Measurements from ENCODE around the gene FXYD3.
"Not testable (repeated sequence)": the region's sequence is repeated elsewhere in the genome, so short reads cannot be mapped to it uniquely, and the experiment has no call there.

FXYD3 gene

DNA sequence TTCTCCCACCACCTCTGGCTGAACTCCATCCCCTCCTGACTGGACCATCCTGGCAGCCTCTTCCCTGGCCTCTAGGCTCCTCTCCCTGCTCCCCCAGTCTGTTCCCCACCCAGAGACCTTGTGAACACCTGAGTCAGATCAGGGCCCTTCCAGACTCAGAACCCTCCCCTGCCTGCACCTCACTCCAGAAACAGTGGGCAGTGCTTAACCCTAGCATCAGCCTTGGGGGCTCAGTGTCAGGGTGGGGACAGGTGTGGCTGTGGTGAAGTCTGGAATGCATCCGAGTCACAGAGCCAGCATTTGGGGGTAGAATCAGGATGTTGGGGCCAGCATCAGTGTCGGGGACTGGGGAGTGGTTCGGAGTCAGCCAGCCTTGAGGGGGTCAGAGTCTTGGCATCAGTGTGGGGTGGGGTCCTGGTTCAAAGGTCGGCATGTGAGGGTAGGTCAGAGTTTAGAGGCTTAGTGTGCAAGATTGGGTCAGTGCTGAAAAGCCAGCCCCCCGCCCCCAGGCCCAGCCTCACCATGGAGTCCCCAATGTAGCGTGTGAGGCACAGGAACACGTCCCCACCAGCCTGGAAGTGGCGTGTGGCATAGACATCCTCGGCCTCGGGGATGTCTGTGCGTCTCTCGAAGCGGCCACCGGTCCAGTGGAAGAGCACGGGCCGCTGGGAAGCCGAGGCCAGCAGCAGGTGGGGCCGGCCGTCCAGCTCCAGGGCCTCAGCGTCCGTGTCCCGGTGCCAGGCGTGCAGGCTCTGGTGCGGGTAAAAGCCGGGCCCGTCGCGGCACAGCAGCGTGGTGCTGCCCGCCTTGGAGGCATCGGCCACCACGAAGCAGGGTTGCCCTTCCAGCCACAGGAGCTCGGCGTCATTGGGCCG is 10.4 kb downstream of the FXYD3 start:
- DNase-seq: no peak

DNA sequence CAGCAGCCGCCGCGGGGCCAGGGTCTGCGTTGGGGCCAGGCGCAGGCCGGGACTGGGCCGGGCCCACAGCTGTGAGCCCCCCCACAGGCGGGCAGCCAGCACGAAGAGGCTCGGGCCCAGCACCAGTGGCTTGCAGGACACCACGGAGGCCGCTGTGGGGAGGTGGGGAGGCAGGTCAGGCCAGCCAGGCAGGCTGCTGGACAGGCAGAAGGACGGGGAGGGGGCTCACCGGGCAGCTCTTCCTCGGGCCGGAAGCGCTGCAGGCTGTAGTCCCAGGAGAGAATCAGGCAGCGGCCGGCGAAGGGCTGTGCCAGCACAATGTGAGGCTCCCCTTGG is 11.0 kb downstream of the FXYD3 start:
- no peak for DNase-seq

DNA sequence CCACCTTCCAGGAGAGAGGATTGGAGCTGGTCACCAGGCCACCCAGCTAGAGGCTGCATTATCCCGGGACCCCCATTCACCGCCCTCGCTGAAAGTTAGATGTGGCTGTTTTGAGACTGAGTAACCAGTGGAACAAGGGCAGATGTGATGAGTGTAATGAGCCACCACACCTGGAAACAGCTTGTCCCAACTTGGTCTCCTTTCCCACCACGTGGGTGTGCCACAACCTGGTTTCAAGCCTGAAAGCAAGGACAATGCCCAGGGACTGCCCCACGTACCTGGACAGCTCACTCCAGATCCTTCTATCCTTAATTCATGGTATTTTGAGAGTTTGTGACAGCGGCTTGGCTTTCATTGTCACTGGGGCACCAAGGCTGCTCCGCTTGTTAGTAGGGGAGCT is 12.2 kb downstream of the FXYD3 start:
- no peak for DNase-seq

DNA sequence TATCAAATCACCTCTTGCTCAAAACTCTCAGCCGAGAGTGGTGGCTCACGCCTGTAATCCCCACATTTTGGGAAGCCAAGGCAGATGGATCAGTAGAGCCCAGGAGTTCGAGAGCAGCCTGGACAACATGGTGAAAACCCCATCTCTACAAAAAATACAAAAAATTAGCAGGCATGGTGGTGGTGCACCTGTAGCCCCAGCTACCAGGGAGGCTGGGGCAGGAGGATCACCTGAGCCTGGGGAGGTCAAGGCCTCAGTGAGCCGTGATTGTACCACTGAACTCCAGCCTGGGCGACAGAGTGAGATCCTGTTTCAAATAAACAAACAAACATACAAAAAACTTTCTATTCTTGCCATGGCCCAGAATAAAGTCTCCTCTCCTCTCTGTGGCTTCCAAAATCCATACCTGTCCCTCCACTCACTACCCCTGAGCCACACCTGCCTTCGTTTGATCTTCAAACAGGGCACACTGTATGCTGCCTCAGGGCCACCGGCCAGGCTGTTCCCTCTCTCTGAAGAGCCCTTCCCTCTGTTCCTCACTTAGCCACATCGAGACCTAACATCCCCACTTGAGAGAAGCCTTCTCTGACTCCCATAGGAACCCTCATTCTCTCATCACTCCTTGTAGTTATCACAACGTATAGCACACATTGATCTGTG is 12.9 kb downstream of the FXYD3 start:
- DNase-seq: no peak

DNA sequence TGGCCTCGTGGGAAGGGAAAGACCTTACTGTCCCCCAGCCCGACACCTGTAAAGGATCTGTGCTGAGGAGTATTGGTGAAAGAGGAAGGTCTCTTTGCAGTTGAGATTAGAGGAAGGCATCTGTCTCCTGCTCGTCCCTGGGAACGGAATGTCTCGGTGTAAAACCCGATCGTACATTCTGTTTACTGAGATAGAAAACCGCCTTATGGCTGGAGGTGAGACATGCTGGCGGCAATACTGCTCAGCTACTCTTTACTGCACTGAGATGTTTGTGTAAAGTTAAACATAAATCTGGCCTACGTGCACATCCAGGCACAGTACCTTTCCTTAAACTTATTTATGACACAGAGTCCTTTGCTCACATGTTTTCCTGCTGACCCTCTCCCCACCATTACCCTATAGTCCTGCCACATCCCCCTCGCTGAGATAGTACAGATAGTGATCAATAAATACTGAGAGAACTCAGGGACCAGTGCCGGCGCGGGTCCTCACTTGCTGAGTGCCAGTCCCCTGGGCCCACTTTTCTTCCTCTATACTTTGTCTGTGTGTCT is 14.2 kb downstream of the FXYD3 start:
- not testable (repeated sequence) for DNase-seq

DNA sequence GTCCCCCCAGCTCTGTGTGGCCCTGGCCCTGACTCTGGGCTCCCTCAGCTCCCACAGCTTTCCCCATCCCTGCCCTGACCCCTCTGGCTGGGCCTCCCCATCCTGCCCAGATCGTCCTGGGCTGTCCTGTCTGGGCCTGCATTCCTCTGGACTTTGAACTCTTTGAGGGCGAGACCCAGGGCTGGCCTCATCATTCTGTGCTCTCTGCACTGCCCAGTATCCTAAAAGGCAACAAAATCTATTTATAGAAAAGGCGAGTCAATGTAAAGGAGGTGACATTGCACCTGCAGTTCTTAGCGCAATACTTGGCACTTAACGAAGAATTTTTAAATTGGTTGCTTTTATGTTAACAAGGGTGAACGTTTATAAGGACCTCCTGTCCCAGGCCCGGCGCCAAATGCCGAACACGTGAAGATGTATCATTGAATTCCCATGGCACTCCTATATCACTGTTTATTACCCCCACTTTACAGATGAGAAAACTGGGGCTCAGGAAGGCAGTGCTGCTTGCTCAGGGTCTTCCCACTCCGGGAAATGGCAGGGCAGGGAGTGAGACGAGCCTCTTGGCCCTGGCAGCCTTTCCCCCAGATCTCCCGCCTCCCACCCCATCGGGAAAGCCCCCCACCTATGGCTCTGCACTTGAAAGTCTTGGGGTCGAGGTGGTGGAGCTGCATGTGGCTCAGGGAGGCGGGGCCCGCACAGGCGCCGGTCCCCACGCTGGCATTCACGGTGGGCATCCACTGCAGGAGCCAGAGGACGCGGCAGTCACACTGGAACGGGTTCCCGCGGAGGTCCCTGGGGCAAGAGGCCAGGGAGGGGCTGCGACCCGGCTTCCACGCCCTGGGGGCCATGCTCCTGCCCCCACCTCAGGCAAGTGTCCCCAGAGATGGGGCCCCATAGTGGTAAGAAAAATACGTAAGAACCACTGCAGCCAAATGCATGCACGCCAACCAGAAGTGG is 15.4 kb downstream of the FXYD3 start:
- DNase-seq: no peak

DNA sequence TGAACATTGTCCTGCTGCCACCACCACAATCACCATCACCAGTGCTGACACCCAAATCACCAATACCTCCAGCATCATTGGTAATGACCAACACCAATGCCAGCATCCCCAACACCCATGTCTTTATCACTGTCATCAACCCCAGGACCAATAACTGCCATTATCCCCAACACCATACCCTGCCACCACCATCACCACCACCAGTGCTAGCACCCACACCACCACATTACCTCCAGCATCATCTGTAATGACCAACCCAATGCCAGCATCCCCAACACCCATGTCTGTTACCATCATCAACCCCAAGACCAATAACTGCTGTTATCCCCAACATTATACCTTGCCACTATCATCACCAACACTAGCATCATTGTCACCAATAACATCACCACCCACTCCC is 16.6 kb downstream of the FXYD3 start:
- no peak for DNase-seq

DNA sequence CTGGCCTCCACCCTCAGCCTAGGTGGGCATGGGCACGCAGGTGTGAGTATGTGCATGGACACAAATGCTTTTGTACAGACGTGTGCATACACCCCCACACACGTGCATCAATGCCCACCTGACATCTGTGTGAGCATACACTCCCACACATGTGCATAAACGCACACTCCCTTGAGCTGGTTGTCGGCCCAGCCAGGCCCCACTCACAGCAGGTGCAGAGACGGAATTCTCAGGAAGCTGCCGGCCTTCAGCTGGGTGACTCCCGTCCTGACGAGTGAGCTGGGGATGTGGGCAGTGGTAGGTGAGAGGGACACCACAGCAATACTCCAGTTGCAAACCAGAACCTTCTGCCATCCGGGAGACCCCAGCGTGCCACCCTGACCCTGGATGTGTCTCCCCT is 18.2 kb downstream of the FXYD3 start:
- DNase-seq: no peak

DNA sequence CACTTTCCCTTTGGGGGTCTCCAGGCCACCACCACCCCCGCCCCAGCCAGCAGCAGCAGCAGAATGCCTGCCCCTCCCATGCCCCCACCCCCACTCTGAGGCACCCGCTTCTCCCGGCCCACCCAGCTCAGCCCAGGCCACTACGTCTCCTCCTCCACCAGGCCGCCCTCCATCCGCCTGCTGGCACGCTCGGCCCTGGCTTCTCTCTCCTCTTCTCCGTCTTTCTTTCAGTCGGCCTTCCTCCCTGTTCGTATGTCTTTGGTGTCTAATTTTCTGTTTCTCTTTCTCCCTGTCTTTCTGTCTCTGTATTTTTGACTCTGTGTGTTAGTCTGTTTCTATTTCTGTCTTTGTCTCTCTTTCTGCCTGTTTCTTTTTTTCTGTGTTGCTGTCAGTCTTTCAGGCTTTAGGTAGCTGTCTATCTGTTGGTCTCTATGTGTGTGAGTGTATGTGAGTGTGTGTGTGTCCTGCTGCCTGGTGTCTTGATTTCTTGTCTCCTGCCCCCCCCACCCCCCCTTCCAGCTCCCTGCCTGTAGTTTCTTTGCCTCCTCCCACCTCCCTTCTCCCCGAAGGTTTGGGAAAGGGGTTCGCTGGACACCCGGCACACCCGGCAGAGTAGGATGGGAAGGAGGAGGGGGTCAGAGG is 19.1 kb downstream of the FXYD3 start, which contains the start of gene LGI4:
Gene LGI4 (minus strand): TSS at position 459 of the 642 bp plus-strand sequence. CDS start 379 bp downstream, at position 80.
- no peak for DNase-seq

DNA sequence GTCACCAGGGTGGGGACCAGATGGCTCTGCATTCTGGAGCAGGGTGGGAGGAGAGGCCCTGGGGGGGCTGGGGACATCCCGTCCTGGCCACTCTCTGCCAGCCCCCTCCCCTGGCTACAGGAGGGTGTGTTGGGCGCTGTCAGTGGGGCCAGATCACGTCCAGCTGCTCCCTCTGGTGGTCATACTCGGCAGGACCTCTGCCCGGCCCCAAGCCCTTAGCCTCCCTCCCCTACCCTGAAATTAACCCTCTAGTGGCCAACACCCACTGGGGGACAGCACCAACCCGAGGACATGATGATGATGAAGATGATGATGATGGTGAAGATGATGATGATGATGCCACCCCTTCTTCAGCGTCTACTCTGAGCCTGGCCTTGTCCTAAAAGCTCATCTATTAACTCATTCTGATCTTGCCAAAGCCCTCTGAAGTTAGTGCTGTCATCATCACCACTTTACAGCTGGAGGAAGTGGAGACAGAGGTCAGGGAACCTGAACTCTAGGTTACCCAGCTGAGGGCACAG is 19.8 kb downstream of the FXYD3 start:
- DNase-seq: peak; percentile 62 to 70

DNA sequence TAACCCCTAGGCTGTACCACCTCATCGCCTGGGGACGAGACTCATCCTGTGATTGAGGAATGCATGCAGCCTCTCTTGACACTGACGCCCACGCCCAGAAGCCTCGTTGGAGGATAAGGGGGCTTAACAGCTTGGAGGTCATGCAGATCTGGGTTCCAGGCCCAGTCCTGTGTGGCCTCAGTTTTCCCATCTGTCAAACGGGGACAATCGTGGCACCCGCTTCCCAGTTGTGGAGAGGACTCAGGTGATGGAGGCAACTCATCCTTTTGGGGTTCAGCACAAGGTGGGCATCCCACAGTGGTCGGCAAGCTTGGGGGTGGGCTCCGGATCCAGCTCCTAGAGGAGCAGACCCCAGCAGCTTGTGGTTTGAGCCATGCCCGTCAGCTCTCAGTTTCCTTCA is 20.6 kb downstream of the FXYD3 start:
- no peak for DNase-seq

DNA sequence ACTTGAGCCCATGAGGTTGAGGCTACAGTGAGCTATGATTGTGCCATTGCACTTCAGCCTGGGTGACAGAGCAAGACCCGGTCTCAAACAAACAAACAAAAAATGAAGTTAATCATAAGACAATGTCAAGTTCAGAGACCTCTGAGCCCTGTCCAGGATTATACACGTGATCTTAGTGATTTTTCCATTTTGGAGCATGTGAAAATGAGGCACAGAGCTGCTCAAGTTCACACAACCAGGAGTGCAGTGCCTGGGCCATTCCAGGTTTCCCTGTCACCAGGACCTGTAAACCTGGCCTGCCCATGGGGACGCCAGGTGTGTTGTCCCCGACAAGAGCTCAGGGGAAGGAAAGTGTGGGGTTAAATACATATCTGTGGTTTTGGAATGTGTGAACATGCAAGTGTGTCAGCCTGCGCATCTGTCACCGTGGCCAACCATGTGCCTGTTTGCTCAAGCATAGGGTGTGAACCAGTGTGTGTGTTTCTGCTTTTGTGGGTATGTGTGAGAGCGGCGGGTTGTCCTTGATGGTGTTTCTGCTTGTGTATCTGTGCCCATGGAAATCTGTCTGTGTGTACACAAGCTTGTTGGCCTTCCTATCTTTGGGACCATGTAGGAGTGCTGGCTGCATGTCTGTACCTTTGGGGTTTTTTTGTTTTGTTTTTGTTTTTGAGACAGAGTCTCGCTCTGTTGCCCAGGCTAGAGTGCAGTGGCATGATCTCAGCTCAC is 21.5 kb downstream of the FXYD3 start:
- no peak for DNase-seq

DNA sequence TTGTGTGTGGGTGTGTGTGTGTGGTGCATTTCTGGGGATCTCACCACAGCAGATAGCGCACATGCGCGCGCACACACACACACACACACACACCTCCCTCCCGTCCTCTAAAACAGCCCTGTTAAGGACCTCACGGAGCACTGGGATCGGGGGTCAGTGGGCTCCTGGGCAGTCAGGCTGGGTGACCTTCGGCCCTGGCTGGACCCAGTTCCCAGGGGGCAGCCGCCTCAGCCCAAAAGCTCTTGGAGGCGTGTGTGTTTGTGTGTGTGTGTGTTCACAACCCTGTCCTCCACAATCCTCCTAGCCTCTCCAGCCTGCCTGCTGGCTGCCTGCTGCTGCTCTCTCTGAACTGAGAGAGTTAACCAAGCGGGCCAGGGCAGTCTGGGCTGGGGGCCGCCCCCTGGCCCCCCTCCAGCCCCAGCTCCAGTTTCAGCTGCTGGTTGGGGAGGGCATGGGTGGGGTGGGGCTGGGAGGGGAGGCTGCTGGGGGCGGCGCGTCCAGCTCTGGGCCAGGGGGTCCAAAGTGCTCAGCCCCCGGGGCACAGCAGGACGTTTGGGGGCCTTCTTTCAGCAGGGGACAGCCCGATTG is 22.8 kb downstream of the FXYD3 start, which contains the start of gene FXYD1:
Gene FXYD1 (plus strand): TSS at position 520 of the 588 bp plus-strand sequence. CDS start 1,256 bp downstream, outside the sequence.
- DNase-seq: no peak

DNA sequence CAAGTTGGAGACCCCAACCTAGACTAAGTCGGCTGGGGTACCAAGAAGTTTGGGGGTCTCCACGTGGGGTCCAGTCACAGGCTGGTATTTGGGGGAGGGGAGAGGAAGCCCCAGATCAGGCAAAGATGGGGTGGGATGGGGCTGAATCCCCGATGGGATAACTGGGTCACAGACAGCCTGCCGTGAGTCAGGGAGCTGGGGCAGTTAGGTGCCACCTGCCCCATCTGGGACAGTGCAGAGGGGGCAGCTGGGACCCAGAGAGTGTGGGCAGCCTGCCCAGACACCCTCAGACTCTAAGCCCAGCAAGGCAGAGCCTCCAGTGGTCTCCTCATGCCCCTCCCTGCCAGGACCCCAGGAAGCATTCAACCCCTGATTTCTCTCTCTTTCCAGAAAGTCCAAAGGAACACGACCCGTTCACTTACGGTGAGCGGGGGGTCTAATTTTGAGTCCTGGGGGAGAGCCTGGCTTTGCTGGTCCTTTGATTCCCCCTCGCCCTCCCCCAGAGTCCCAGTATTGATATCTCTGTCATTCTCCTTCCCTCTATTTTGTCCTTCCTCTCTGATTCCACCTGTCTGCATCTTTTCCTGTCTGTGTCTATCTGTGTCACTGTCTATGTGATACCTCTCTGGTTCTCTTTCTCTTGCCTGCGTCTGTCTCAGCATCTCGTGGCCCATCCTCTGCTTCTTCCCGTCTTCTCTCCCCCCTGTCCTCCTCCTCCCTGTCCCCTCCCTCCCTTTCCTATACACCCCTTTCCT is 24.8 kb downstream of the FXYD3 start:
- no peak for DNase-seq

DNA sequence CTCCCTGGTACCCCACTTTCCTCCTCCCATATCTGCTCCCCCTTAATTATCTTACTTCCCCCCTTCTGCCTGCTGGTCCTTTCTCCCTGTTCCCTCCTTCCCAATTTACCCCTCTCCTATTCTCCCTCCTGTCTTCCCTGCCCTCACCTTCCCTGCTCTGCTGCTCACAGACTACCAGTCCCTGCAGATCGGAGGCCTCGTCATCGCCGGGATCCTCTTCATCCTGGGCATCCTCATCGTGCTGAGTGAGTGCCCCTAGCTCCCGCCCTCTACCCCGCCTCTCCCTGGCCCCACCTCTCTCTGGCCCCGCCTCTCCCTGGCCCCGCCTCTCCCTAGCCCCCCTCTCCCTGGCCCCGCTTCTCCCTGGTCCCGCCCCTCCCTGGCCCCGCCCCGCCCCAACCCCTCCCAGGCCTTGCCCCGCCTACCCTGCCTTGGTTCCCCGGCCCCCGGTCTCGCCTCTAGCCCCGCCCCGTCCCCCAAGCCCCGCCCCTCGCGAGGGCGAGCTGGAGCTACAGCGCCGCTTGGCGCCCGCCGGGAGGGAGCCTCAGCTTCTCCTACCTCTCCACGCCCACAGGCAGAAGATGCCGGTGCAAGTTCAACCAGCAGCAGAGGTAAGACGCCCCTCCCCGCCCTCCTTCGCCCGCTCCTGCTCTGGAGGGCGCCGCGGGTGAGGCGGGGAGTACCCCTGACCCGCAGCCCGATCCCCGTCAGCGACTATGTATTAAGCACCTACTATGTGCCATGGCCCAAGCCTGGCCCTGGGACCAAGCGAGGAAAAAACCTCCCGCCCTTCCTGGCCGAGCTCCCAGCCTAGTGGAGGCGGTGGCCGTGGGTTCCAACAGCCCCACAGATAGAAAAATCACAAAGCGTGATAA is 25.6 kb downstream of the FXYD3 start:
- peak; percentile 95 to 97 for DNase-seq

DNA sequence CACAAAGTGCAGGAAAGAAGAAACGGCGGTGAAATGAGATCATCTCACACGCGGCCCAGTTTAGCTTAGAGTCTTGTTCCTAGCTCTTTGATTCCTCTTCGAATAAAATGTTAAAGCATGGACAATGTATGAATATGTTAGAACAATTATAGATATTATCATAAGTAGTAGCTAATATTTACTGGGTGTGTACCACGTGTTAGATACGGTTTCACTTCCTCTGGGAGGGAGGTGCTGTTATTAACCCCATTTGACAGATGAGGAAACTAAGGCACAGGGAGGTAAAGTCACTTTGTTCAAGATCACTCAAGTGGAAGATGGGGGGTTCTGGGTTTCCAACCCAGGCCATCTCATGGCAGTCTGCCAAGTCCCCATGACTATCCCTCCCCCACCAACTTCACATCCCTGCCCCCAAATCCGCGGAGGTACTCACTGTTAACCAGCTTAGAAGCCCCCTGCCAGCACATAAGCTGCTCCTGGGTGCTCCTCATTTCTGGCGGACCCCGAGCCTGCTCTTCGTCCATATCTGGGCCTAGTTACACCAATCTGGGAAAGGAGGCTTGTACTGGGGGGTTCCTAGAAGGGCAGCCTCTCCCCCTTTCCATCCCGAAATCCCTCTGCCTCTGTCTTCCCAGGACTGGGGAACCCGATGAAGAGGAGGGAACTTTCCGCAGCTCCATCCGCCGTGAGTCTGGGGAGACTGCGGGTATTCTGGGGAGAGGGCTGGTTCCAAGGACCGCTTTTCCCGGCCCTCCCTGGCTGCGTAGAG is 26.4 kb downstream of the FXYD3 start:
- no peak for DNase-seq

DNA sequence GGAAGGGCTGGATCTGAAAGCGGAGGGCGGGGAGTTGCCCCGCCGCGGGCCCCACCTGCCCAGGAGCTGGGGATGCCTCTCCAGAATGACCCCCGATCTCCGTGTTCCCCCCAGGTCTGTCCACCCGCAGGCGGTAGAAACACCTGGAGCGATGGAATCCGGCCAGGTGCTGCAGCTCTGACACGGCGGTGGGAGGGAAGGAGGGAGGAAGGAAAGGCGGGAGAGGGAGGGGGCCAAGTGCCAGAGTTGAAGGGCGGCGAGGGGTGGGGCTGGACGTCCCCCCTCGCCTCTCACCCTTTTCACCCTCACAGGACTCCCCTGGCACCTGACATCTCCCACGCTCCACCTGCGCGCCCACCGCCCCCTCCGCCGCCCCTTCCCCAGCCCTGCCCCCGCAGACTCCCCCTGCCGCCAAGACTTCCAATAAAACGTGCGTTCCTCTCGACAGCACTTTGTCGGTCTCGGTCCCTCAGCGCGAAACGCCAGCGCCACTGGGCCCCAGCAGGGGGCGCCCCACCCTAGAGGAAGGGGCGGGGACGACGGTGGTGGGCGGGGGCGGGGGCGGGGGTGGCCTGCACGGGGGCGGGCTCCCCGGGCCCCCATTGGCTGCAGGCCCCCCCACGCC is 27.1 kb downstream of the FXYD3 start:
- peak; percentile 70 to 86 for DNase-seq

DNA sequence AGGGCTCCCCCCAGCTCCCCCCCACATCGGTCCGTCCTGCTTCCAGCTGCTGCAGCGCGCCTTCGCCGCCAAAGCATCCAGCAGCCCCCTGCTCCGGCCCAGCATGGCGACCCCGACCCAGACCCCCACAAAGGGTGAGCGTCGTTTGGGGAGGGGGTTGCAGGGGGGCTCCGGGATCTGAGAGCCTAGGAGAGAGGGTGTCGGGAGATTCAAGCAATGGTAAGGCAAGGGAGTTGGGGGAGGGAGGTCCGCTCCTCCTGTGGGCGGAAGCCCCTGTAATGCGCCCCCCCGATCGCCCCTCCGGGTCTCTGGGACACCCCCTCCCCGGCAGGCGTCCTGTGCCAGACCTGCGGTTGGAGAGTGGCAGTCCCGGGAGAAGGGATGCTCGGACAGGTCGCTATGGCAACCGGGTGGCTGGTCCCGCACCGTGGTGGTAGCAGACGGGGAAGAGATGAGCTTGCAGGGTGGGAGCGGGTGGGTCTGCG is 27.6 kb downstream of the FXYD3 start, which contains the start of gene FXYD7:
Gene FXYD7 (plus strand): TSS at position 25 of the 485 bp plus-strand sequence. CDS start 79 bp downstream, at position 104.
- no peak for DNase-seq

Data from CD4-positive, alpha-beta T cell treated with Interferon alpha-2 for 1 hour (primary cell).